Stimulated activated CD8-positive, alpha-beta memory T cell treated with anti-CD3 and anti-CD28 coated beads, Interleukin-2, amount 100 ng/mL, for 48 hours (primary cell): ENCODE data around the gene PHF24.
A peak's percentile ranks its signal among the peaks of the same experiment; 100 is the strongest.

Experiments
- DNase-seq, 2 donors: peaks; one replicate each; pipeline ENCODE4 v3.0.0-alpha.2; 2020; ENCODE audit warnings: low read depth in 2 of 2

The PHF24 gene

DNA sequence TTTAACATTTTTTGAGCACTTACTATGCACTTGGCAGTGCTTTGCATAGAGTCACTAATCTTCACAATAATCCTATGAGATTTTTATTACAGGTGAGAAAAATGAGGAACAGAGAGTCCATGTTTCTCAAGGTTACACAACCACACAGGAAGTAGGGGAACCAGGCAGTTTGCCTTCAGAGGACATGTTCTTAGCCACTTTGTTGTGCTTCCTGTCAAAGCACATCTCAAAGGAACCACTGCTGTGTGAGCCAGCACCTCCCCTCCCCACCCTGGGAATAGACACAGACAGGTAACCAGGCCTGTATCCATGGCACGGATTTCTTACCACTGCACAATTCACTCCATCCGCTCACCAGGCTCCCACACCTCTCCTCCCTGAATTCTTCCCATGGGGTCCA is 25.1 kb downstream of the PHF24 start:
- no peak for DNase-seq

GRCh38 chr9:34984049-34984448 is 26.0 kb downstream of the PHF24 start:
- DNase-seq, result no peak

DNA sequence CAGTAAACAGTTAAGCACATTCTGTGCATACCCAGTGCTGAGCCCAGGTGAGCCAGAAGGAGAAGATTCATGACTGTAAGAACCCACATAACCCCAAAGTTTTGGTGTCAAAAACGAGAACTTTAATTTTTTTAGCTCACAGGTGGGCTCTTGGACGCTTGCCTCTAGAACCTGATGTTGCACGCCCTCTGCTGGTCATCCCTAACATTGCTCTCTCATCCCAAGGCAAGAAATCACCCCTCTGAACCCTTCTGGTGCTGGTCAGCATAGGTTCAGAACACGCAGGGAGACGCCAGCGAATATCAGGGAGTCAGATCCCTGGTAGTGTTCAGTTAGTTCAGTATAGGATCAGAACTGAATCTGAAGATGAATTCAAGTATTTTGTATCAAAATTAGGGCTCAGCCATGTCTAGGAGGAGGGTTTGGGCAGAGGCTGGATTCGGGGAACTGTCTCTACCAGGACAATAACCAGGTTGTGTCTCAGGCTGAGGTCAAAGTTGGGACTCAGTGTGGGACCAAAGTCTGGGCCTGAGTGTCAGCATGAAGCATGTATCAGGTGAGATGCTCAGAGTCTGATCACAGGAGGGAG is 27.3 kb downstream of the PHF24 start:
- peak; percentile 49 to 61 for DNase-seq

GRCh38 chr9:34986540-34987047 is 28.5 kb downstream of the PHF24 start:
- no peak for DNase-seq

GRCh38 chr9:34987160-34987901 is 29.2 kb downstream of the PHF24 start:
- DNase-seq, result no peak

DNA sequence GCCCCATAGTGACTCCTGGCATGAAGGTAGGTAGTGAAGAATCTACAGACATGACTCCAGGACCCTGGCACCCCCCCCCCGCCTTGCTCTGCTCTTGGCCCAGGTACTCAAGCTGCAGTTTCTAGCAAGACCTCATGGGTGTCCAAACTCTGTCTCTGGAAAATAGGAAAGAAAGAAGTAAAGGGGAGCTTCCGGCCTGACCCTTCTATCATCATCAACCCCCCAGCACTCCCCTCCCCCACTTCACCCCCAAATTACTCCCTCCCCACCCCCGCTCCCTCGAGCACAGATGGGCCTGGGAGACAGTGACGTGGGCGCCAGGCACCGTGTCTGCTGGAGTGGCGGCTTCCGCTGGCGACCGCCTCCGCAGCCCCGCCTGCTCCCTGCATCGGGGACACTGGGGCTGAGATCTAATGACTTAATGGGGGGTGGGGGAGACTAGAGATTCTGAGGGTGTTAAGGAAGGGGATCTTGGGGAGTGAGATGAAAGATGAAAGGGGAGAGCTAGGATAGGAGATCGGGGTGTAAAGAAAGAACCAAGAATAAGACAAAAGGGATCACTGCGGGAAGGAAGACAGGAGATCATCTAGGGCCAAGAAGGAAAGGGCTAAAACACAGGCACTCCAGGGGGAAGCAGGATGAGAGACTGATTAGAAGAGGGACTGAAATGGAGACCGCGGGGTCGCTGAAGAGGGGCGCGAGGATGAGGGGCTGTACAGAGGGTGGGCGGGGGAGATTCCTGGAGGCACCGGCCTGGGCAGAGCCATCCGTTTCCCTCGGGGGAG is 30.3 kb downstream of the PHF24 start:
- DNase-seq, result peak; percentile 27 to 48

DNA sequence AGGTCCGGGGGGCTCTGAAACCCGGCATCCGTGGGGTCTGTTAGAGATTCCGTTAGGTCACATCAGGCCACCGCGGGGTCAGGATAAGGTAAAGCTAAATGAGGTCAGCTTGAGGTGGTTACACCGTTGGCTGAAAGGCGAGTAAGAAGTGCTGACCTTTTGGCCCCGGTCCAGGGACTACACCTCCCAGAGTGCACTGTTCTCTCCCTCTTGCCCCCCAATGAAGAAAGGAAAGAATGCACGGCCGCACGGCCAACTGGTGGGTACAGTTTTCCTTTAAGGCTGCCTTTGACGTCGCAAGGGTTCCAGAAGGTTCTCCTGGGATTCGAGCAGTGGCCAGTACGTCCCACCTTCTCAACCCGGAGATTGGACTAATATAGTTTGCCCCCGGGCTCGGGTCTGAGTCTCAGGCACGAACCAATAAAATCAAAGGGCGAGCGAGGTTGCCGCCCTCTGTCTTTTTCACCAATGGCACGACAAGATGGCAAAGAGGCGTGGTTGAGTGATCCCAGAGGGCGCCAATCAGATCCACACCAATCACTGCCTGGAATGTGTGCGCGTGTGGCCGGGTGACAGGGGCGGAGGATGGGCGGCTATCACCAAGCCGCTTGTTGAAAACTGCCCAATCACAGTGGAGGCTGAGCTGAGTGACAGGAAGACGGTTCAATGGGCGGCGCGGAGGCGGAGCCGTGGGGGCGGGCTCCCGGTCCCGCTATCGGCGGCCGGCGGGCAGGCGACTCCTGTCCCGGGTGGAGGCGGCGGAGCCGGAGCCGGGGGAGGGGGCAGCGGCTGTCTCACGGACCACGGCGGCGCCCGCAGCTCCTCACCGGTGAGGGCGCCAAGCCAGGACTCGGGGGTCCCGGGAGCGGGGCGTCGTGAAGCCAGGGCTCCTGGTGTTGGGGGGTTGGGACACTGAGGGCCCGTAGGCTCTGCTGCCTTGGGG is 31.2 kb downstream of the PHF24 start, which contains the start of gene DNAJB5:
Gene DNAJB5 (plus strand): TSS at position 743 of the 943 bp plus-strand sequence. CDS start 886 bp downstream, outside the sequence.
- peak; percentile 92 to 95 for DNase-seq

- DNase-seq, result no peak
Observed at GRCh38 chr9:34989946-34990635, 32.0 kb downstream of the PHF24 start.

DNA sequence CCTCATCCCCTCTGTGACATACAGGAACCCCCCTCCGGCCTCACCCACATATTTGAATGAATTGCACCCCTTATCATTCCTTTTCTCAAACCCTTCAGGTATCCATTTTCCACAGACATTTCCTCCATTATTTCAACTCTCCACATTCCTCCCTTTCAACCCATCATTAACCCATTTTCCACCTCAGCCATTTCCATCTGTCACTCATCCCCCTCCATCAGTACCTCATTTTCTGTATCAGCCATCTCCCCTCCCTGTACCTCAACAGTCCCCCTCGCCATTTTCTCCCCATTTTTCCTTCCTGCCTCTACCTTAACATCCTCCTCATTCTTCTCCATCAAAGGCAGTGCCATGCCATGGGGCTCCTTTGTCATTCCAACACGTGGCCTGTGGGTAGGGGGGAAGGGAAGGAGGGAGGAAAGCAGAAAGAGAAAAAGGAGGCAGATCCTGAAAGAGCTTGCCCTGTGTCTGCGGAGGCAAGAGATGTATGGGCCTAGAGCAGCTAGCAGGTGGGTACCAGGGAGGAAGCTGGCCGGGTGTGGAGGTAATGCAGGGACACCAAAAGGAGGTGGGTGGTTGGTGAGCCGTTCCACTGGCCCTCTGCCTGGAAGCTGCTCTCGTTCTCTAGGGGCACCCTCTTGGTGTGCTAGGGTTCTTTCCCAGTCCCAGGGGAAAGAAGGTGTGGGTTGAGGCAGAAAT is 33.0 kb downstream of the PHF24 start:
- no peak for DNase-seq

GRCh38 chr9:34991607-34992375 is 33.7 kb downstream of the PHF24 start:
- peak in 1 of 2 donors; percentile 23 for DNase-seq

DNA sequence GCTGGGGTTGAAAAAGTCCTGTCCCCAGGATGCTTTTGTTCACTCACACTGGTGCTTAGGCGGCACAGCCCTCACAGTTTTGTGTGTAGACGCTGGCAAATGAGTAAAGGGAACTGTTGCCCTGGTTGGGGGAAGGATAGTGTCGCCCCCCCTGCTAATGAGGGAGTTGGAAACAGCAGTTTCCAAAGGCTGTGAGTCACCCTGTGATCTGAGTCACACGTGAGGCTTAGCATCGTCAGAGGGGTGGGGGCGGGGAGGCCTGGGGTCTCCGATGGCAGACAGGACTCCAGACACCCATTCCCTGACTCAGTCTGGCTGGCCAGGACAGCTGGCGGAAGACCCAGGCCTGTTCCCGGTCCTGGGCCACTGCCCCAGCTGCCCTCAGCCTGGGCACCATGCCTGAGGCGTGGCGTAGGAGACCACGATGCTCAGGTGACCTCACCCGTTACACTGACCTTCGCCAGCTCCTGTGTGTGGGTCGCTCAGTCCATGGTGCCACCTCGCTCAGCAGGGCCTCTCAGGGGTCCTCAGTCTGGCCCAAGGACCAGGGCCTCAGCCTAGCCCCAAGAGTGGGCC is 34.4 kb downstream of the PHF24 start:
- DNase-seq, result peak; percentile 44 to 53

- no peak for DNase-seq
Observed at GRCh38 chr9:34993502-34994259, 35.6 kb downstream of the PHF24 start.

GRCh38 chr9:34994260-34994899 is 36.3 kb downstream of the PHF24 start:
- DNase-seq, result no peak

DNA sequence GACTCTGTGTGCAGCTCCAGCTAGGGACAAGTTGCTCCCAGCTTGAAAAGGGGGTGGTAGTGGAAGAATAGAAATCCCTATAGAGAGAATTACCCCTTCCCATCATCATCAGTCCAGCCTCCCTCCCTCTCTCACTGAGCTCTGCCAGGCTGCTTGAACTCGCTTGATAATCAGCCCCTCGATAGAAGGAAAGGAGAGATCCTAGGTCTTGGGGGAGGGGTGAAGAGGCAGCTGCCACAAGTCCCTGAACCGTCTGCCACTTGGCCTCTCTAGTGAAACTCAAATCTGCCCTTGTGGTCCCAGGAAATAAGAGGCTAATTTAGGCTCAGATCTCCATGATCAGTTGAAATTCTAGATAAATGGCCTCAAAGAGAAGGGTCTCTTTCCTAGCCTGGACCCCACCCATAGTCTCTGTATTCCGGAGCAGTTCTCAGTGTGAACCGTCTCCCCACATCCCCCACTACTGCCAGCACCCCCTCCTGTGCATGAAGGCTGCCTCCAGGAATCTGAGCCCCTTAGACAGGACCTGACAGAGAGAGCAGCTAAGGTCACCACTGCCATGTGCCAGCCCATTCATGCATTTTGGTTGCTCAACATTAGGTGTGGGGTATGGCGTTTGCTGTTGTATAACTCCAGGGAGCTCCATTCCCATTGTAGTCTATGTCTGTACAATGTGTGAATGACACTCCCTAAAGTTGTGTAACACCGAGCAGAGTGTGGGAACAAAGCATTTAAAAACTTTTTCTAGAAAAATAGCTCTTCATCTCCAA is 37.0 kb downstream of the PHF24 start:
- no peak for DNase-seq

- DNase-seq, result no peak
Observed at GRCh38 chr9:34995670-34996060, 37.6 kb downstream of the PHF24 start.

DNA sequence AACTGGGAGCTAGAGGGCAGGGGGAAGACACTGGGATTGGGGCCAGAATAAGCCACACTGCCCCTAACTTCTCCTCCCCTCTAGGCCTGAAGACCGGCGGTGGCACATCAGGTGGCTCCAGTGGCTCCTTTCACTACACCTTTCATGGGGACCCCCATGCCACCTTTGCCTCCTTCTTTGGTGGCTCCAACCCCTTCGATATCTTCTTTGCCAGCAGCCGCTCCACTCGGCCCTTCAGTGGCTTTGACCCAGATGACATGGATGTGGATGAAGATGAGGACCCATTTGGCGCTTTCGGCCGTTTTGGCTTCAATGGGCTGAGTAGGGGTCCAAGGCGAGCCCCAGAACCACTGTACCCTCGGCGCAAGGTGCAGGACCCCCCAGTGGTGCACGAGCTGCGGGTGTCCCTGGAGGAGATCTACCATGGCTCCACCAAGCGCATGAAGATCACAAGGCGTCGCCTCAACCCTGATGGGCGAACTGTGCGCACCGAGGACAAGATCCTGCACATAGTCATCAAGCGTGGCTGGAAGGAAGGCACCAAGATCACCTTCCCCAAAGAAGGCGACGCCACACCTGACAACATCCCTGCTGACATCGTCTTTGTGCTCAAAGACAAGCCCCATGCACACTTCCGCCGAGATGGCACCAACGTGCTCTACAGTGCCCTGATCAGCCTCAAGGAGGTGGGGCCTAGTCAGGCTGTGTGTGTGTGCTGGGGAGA is 38.3 kb downstream of the PHF24 start:
- DNase-seq, result no peak
